ENCODE measurements around the gene PSD4.

PSD4 gene

GRCh38 chr2:113182471-113183260 is 8.9 kb downstream of the PSD4 start:
- TF ChIP-seq PPARA (CRISPR knock-in tag; IDR thresholded peaks at IDR 0.05; ENCODE audit: borderline replicate concordance) (no peak), CREB5 (CRISPR knock-in tag; IDR thresholded peaks at IDR 0.05; ENCODE audit: low read depth) (no peak), ZFP3 (CRISPR knock-in tag; IDR thresholded peaks at IDR 0.05) (no peak), OSR1 (CRISPR knock-in tag; IDR thresholded peaks at IDR 0.05) (no peak), RARB (CRISPR knock-in tag; IDR thresholded peaks at IDR 0.05) (no peak), TOX (CRISPR knock-in tag; IDR thresholded peaks at IDR 0.05; ENCODE audit: borderline replicate concordance) (no peak), GLIS3 (CRISPR knock-in tag; IDR thresholded peaks at IDR 0.05) (no peak), POU6F1 (CRISPR knock-in tag; IDR thresholded peaks at IDR 0.05; ENCODE audit: borderline replicate concordance, low read depth) (no peak), BACH2 (CRISPR knock-in tag; IDR thresholded peaks at IDR 0.05; ENCODE audit: borderline replicate concordance) (no peak), ZFP30 (CRISPR knock-in tag; IDR thresholded peaks at IDR 0.05) (no peak), ZNF8 (CRISPR knock-in tag; IDR thresholded peaks at IDR 0.05) (no peak)
- ATAC-seq: no peak

GRCh38 chr2:113183264-113183663 is 9.5 kb downstream of the PSD4 start:
- no peak for TF ChIP-seq SNAI2 (CRISPR knock-in tag; IDR thresholded peaks at IDR 0.05)
- no peak for TF ChIP-seq POU6F1 (CRISPR knock-in tag; IDR thresholded peaks at IDR 0.05; ENCODE audit: borderline replicate concordance, low read depth)
- no peak for TF ChIP-seq TSHZ2 (CRISPR knock-in tag; IDR thresholded peaks at IDR 0.05)
- TF ChIP-seq PPARA (CRISPR knock-in tag; IDR thresholded peaks at IDR 0.05; ENCODE audit: borderline replicate concordance): no peak
- TF ChIP-seq ISL1 (CRISPR knock-in tag; IDR thresholded peaks at IDR 0.05): no peak
- TF ChIP-seq ESRRG (CRISPR knock-in tag; IDR thresholded peaks at IDR 0.05): no peak
- TF ChIP-seq BACH2 (CRISPR knock-in tag; IDR thresholded peaks at IDR 0.05; ENCODE audit: borderline replicate concordance): no peak
- no peak for TF ChIP-seq ARNTL (CRISPR knock-in tag; IDR thresholded peaks at IDR 0.05; ENCODE audit: borderline replicate concordance, low read depth)
- no peak for TF ChIP-seq TCF4 (CRISPR knock-in tag; IDR thresholded peaks at IDR 0.05; ENCODE audit: borderline replicate concordance)
- TF ChIP-seq ZFP3 (CRISPR knock-in tag; IDR thresholded peaks at IDR 0.05): no peak
- TF ChIP-seq RARB (CRISPR knock-in tag; IDR thresholded peaks at IDR 0.05): no peak
- ATAC-seq: no peak

GRCh38 chr2:113183703-113184102 is 9.9 kb downstream of the PSD4 start:
- ATAC-seq: no peak

More at GRCh38 chr2:113183703-113184102, 9.9 kb downstream of the PSD4 start:
- no peak for TF ChIP-seq GLIS3 (CRISPR knock-in tag; IDR thresholded peaks at IDR 0.05)
- no peak for TF ChIP-seq ESRRG (CRISPR knock-in tag; IDR thresholded peaks at IDR 0.05)
- TF ChIP-seq SNAI2 (CRISPR knock-in tag; IDR thresholded peaks at IDR 0.05): no peak
- TF ChIP-seq TOX (CRISPR knock-in tag; IDR thresholded peaks at IDR 0.05; ENCODE audit: borderline replicate concordance): no peak
- no peak for TF ChIP-seq BACH2 (CRISPR knock-in tag; IDR thresholded peaks at IDR 0.05; ENCODE audit: borderline replicate concordance)
- no peak for TF ChIP-seq ZFP30 (CRISPR knock-in tag; IDR thresholded peaks at IDR 0.05)
- TF ChIP-seq ZC3H10 (CRISPR knock-in tag; IDR thresholded peaks at IDR 0.05): no peak
- no peak for TF ChIP-seq RARB (CRISPR knock-in tag; IDR thresholded peaks at IDR 0.05)
- no peak for TF ChIP-seq ZNF565 (CRISPR knock-in tag; conservative IDR thresholded peaks at IDR 0.05; ENCODE audit: low read depth)
- no peak for TF ChIP-seq ARNTL (CRISPR knock-in tag; IDR thresholded peaks at IDR 0.05; ENCODE audit: borderline replicate concordance, low read depth)

Data from SK-N-SH treated with all-trans-retinoic acid at 6 μM for 48 hours (cell line).